NCI-H2107 (cell line): ENCODE measurements around the gene MUSK.
"Not testable (repeated sequence)": the region's sequence is repeated elsewhere in the genome, so short reads cannot be mapped to it uniquely, and the experiment has no call there.

Source experiments
- DNase-seq: peaks from one replicate; lab custom pipeline; 2025; lab: John Stamatoyannopoulos, UW

Gene MUSK

GRCh38 chr9:110762783-110763182, 94.2 kb downstream of the MUSK start:
- no peak for DNase-seq

GRCh38 chr9:110763568-110763967, 95.0 kb downstream of the MUSK start:
- no peak for DNase-seq

GRCh38 chr9:110764006-110764405, 95.4 kb downstream of the MUSK start:
- no peak for DNase-seq

GRCh38 chr9:110765926-110766325, 97.3 kb downstream of the MUSK start:
- no peak for DNase-seq

GRCh38 chr9:110767559-110768063, 99.0 kb downstream of the MUSK start:
- no peak for DNase-seq

GRCh38 chr9:110768886-110769285, 100.3 kb downstream of the MUSK start:
- DNase-seq = no peak

GRCh38 chr9:110769667-110770066, 101.1 kb downstream of the MUSK start:
- no peak for DNase-seq

- no peak for DNase-seq
Observed at GRCh38 chr9:110775724-110776123, 107.1 kb downstream of the MUSK start.

- DNase-seq = no peak
Observed at GRCh38 chr9:110776221-110776620, 107.6 kb downstream of the MUSK start.

- DNase-seq = no peak
Observed at GRCh38 chr9:110777196-110777875, 108.7 kb downstream of the MUSK start.

- DNase-seq = no peak
Observed at GRCh38 chr9:110777876-110778215, 109.3 kb downstream of the MUSK start.

- DNase-seq = no peak
Observed at GRCh38 chr9:110782701-110783100, 114.1 kb downstream of the MUSK start.

- no peak for DNase-seq
Observed at GRCh38 chr9:110784309-110784708, 115.7 kb downstream of the MUSK start.

GRCh38 chr9:110785166-110785565, 116.6 kb downstream of the MUSK start:
- DNase-seq = no peak

- DNase-seq = not testable (repeated sequence)
Observed at GRCh38 chr9:110788396-110788795, 119.8 kb downstream of the MUSK start.

GRCh38 chr9:110788871-110789270, 120.3 kb downstream of the MUSK start:
- no peak for DNase-seq

GRCh38 chr9:110797611-110798010, 129.0 kb downstream of the MUSK start:
- DNase-seq = no peak

GRCh38 chr9:110799396-110799795, 130.8 kb downstream of the MUSK start:
- no peak for DNase-seq

- DNase-seq = no peak
Observed at GRCh38 chr9:110801426-110801825, 132.8 kb downstream of the MUSK start.

- DNase-seq = no peak
Observed at GRCh38 chr9:110802416-110803035, 133.9 kb downstream of the MUSK start.

- no peak for DNase-seq
Observed at GRCh38 chr9:110807956-110808598, 139.5 kb downstream of the MUSK start.

- no peak for DNase-seq
Observed at GRCh38 chr9:110808599-110808980, 140.0 kb downstream of the MUSK start.

- DNase-seq = no peak
Observed at GRCh38 chr9:110809038-110809595, 140.5 kb downstream of the MUSK start.
